ENCODE data around the gene WWOX. TPM values are rescaled to one million over a fixed set of nuclear protein-coding genes. Genes with fewer than 3 reads are reported as not detected.

Gene WWOX
- total and polyA plus RNA-seq, 2 of the 8 experiments (the other 6 are each of a cell fraction or from before 2014, with no cell fraction given) = 5.4 to 16.7 TPM

- Histone ChIP-seq H3K4ac (replicated peaks; ENCODE audit: insufficient read length, low read depth, low read length) (no peak overlapping the region), H3K36me3 (ENCODE audit: control insufficient read depth in 2 of 4, insufficient read depth in 4 of 4, low read length in 3 of 4) (no peaks in the 10 kb centered on the region), H2AK5ac (ENCODE audit: low read depth, low read length) (no peak overlapping the region), H2BK20ac (ENCODE audit: low read length) (no peak overlapping the region), H3K27me3 (replicated peaks in 1 of 4; ENCODE audit: control insufficient read depth in 3 of 4, extremely low read depth in 1 of 4, insufficient read depth in 3 of 4, low read length in 3 of 4) (no peaks in the 10 kb centered on the region), H3K9me3 (ENCODE audit: insufficient read depth in 2 of 2, low read depth in 1 of 2, low read length in 1 of 2) (no peaks in the 10 kb centered on the region), H3K4me1 (replicated peaks in 1 of 4; ENCODE audit: control insufficient read depth in 3 of 4, insufficient read depth in 4 of 4, low read length in 3 of 4) (peaks cover 0 to 3% (median 1%) of the 10 kb centered on the region in 4 experiments; a peak in 1 of 7 replicates), H3K79me1 (ENCODE audit: low read depth, low read length) (no peaks in the 10 kb centered on the region), H2BK120ac (replicated peaks; ENCODE audit: low read depth, low read length) (no peak overlapping the region), H3K14ac (ENCODE audit: insufficient read length) (no peak overlapping the region), H4K91ac (replicated peaks; ENCODE audit: insufficient read length, low read length) (no peak overlapping the region), H4K5ac (ENCODE audit: insufficient read length, low read depth, low read length) (no peak overlapping the region), H3K23ac (ENCODE audit: insufficient read length) (no peak overlapping the region), H4K20me1 (replicated peaks in 1 of 2; ENCODE audit: control insufficient read depth in 1 of 2, insufficient read depth in 2 of 2, low read length in 2 of 2) (no peaks in the 10 kb centered on the region), H3K4me2 (ENCODE audit: insufficient read depth in 1 of 2, low read depth in 2 of 2, low read length in 2 of 2) (no peak overlapping the region), H3K27ac (ENCODE audit: low read depth, low read length) (no peak overlapping the region), H3K23me2 (ENCODE audit: low read depth, low read length) (no peaks in the 10 kb centered on the region), H3K56ac (replicated peaks; ENCODE audit: insufficient read length, low read depth, low read length) (no peak overlapping the region), H2BK5ac (ENCODE audit: low read depth, low read length) (no peak overlapping the region), H4K8ac (ENCODE audit: extremely low read depth, insufficient read depth, low read length) (no peak overlapping the region), H3K4me3 (ENCODE audit: extremely low read depth in 1 of 4, insufficient read depth in 2 of 4, low read depth in 3 of 4, low read length in 4 of 4) (no peak overlapping the region), H3K9ac (replicated peaks in 1 of 4; ENCODE audit: extremely low read depth in 1 of 4, low read depth in 3 of 4, low read length in 3 of 4) (no peak overlapping the region), H3K79me2 (ENCODE audit: control insufficient read depth in 1 of 2, insufficient read depth in 2 of 2, low read length in 2 of 2) (no peaks in the 10 kb centered on the region), H2BK12ac (ENCODE audit: low read depth, low read length) (no peak overlapping the region), H3K18ac (ENCODE audit: extremely low read depth, low read length) (no peak overlapping the region), H2AFZ (ENCODE audit: low read length) (no peak overlapping the region), H2BK15ac (ENCODE audit: low read length) (no peak overlapping the region)
- WGBS, 2 experiments (ENCODE audit: extremely low coverage in 1 of 2, insufficient coverage in 1 of 2, insufficient read length in 1 of 2, insufficient replicate concordance in 2 of 2, low coverage in 1 of 2, low lambda C conversion rate in 2 of 2, missing lambda C conversion rate in 1 of 2) = 93% methylated on average over 5 of the region's 5 CpGs; no CpG with 5 or more reads in 1 of the 2 experiments
- ChIA-PET CTCF (ENCODE audit: partially characterized antibody) (no interaction called here), POLR2A (ENCODE audit: partially characterized antibody) (no interaction called here)
- DNase-seq (ENCODE audit: low read depth in 1 of 2, low spot score in 2 of 2) (no peak), FAIRE-seq (no peak)
- no peak for TF ChIP-seq POU5F1 (IDR thresholded peaks at IDR 0.05; ENCODE audit: low read depth, low read length)
- no peak for TF ChIP-seq SP4 (IDR thresholded peaks at IDR 0.05; ENCODE audit: low read length)
- no peak for TF ChIP-seq YY1 (IDR thresholded peaks at IDR 0.05; ENCODE audit: low read depth, low read length)
- TF ChIP-seq NRF1 (IDR thresholded peaks at IDR 0.05; ENCODE audit: low read depth, low read length) = no peak
- no peak for TF ChIP-seq KDM5A (IDR thresholded peaks at IDR 0.05; ENCODE audit: low read length)
- no peak for TF ChIP-seq FOSL1 (IDR thresholded peaks at IDR 0.05; ENCODE audit: insufficient read depth, low read depth, low read length)
- TF ChIP-seq POLR2A (IDR thresholded peaks at IDR 0.05; ENCODE audit: control extremely low read depth in 1 of 2, low read depth in 2 of 2, low read length in 2 of 2) = no peak
- TF ChIP-seq CTBP2 (IDR thresholded peaks at IDR 0.05; ENCODE audit: borderline replicate concordance, insufficient read depth, insufficient read length, low read length) = no peak
- TF ChIP-seq TCF12 (IDR thresholded peaks at IDR 0.05; ENCODE audit: low read depth, low read length) = no peak
- TF ChIP-seq PHF8 (conservative IDR thresholded peaks at IDR 0.05; ENCODE audit: low read depth, low read length) = no peak
- TF ChIP-seq, protein P1, sequence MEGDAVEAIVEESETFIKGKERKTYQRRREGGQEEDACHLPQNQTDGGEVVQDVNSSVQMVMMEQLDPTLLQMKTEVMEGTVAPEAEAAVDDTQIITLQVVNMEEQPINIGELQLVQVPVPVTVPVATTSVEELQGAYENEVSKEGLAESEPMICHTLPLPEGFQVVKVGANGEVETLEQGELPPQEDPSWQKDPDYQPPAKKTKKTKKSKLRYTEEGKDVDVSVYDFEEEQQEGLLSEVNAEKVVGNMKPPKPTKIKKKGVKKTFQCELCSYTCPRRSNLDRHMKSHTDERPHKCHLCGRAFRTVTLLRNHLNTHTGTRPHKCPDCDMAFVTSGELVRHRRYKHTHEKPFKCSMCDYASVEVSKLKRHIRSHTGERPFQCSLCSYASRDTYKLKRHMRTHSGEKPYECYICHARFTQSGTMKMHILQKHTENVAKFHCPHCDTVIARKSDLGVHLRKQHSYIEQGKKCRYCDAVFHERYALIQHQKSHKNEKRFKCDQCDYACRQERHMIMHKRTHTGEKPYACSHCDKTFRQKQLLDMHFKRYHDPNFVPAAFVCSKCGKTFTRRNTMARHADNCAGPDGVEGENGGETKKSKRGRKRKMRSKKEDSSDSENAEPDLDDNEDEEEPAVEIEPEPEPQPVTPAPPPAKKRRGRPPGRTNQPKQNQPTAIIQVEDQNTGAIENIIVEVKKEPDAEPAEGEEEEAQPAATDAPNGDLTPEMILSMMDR (IDR thresholded peaks at IDR 0.05; ENCODE audit: control extremely low read depth in 1 of 3, insufficient read depth in 1 of 3, low read depth in 1 of 3, low read length in 3 of 3) = no peak
- no peak for TF ChIP-seq SRF (IDR thresholded peaks at IDR 0.05; ENCODE audit: low read depth, low read length)
- no peak for TF ChIP-seq JUND (IDR thresholded peaks at IDR 0.05; ENCODE audit: low read length)
- no peak for TF ChIP-seq BACH1 (IDR thresholded peaks at IDR 0.05; ENCODE audit: low read length)
Measured at GRCh38 chr16:78895681-78896080, 796.2 kb downstream of the WWOX start.

Data from H1 (cell line).